GM12872 (cell line): ENCODE measurements around the gene FKBP5.

Experiments
- TF ChIP-seq, protein P1 (sequence below): IDR thresholded peaks from 3 replicates; pipeline ENCODE4 v1.5.1; 2011; ENCODE audit warnings: low read depth, mild to moderate bottlenecking, low read length, moderate library complexity; ENCODE audit not compliant: insufficient read depth

Gene FKBP5

DNA sequence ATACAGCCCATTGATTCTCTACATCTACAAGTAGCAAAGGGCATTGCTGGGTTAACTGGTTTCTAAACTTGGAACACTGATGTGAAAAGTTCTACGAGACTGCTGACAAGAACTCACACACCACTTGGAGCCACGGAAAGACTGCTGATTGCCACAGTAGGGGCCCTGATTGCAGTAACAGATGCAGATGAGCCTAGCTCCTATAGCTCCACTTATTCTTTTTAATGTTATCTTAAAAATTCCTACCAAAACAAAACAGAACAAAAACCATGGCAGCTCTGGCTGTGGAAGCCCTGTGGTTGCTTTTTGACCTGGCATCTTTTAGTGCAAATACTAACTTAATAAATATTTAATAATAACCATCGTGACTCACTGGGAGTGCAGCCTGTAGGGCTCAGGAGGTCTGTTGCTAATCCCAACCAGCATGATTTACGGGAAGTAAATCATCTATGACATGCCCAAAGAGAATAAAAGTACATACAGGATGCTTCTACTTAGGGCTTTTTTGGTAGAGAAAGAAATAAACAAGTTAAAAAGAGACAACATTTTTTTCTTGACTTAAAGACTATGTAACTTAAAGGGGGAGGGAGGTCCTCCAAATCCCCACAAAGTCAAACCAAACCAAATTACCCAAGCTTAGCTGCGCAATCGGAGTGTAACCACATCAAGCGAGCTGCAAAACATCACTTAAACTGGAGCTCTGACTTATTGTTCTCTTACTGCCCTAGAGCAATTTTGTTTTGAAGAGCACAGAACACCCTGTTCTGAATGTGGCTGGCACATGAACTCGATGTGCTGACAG lies 87.2 kb downstream of the FKBP5 start:
- TF ChIP-seq, protein P1, sequence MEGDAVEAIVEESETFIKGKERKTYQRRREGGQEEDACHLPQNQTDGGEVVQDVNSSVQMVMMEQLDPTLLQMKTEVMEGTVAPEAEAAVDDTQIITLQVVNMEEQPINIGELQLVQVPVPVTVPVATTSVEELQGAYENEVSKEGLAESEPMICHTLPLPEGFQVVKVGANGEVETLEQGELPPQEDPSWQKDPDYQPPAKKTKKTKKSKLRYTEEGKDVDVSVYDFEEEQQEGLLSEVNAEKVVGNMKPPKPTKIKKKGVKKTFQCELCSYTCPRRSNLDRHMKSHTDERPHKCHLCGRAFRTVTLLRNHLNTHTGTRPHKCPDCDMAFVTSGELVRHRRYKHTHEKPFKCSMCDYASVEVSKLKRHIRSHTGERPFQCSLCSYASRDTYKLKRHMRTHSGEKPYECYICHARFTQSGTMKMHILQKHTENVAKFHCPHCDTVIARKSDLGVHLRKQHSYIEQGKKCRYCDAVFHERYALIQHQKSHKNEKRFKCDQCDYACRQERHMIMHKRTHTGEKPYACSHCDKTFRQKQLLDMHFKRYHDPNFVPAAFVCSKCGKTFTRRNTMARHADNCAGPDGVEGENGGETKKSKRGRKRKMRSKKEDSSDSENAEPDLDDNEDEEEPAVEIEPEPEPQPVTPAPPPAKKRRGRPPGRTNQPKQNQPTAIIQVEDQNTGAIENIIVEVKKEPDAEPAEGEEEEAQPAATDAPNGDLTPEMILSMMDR: no peak

DNA sequence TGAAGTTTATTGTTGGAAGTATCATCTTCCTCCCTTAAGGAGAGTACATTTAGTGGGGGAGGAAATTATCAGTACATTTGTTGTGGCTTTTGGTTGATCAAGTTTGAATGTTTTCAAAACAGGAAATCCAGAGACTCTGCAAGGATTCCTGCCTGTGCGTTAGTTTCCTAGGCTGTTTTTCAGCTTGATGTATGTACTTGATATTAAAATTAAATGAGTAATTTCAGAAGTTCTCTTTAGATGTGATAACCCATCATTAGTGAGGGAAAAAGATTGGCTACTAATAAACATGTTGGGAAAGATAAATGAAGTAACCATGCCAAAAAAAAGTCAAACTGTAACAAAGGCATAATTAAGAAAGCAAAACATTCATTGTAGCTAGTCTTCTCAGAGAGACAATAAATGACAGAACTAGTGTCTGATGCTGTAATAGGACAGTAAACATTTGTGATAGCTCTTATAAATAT lies 88.0 kb downstream of the FKBP5 start:
- TF ChIP-seq, protein P1: no peak

DNA sequence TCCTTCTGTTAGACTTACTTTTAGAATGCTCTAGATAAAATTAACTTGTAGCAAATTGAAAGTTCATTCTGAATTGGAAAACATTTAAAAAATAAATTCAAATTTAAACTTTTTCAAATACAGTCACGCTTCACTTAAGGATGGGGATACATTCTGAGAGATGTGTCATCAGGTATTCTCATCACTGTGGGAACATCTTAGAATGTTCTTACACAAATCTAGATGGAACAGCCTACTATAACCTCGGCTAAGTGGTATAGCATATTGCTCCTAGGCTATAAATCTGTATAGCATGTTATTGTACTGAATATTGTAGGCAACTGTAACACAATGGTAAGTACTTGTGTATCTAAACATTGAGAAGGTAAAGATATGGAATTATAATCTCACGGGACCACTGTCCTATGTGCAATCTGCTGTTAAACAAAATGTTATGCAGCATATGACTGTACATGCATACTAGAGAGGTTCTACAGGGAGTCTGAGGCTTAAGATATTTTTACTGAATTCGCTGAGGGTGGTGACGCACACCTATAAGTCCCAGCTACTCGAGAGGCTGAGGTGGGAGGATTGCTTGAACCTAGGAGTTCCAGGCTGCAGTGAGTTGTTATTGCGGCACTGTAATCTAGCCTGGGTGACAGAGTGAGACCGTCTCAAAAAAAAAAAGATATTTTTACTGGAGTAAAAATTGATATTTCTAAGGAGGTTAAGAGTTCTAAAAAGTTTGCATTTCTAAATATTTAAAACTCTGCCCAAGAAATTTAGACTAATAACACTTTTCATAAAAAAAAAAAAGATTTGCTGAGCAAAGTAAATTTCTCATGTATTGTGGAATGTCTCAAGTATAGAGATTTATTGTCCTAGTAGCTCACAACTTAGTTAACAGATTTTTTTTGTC lies 88.7 kb downstream of the FKBP5 start:
- TF ChIP-seq, protein P1: no peak

DNA sequence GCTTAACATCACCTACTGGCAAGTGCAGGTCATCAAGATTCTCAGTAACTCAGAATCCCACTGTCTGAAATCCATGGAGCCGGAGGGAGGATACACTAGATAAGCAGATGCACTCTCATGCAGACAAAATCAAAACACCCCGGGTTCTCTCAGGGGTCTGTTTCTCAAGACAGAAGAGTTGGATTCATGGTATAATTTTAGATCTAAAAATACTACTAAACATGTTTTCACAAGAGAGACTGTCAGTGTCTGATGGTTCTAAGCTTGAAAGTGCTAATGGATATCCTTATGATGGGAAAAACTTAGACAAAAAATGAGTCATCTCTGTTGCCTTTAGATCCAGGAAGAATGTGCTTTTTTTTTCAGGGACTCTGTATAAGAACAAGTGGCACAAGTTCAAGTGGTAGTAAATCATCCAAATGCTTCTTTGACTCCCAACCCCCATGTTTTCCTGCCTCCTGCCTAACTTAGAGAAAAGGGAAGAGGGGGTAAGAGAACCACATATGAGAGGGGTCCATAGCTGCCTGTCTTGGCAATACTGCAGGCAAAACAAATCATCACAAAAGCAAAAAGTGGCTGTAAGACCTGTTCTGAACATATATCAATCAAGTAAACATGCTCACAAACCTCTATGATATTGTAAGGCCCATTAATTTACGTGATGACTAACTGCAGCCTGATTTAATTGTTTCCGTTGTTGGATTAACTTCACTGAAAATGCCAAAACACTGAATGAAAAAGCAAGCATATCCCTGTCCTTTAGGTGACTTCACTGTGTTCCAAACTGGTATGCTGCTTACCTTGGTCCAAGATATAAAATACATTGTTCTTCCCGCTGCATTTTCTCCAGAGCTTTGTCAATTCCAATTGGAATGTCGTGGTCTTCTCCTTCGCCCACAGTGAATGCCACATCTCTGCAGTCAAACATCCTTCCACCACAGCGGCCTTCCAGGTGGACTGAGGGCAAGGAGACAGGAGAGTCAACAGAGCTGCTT lies 92.0 kb downstream of the FKBP5 start:
- TF ChIP-seq, protein P1: no peak

DNA sequence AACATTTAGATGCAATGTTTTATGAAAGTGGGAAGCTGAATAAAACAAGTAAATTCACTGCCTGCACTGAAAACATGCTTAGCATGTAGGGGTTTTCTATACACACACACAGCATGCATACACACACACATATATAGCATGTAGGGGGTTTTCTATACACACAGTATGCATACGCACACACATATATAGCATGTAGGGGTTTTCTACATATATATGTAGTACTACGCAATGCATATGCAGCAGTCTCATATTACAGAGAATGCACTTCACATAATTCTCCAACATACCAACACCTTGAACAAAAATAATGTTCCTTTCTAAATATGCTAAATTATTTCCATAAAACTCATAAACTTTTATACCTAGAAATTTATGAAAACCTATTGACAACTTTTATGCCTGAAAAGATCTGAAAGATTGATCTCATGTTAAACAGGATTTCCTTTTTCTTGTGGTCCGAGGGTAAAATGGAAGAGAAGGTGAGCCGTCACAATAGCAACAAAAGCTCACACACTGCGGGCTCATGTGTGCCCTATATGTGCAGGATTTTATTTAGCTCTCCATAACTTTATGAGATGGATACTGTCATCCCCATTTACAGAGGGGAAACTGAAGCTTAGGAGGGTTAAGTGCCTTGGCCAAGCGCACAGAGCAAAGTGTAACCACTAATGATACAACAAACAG lies 94.1 kb downstream of the FKBP5 start:
- TF ChIP-seq, protein P1: no peak

DNA sequence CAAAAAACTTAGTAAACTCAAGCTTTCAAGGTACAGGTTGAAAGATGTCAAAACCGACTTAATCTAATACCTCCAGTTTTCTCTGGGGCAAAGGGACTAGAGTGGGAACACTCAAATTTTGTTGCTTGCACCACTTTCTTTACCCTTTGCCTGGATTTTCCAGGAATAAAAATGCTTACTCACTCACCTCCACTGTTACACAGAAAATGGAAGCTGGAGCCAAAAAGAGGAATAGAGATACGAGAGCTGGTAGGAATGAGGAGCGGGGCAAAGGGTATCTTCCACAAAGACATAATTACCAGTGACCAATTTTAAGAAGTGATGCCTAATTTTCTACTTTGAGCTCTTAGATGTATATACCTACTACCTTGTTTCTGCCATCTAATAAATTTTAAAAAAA lies 96.5 kb downstream of the FKBP5 start:
- TF ChIP-seq, protein P1: no peak
